WTC11 (cell line): ENCODE measurements around the gene LDLRAD3. TPM values are rescaled to one million over a fixed set of nuclear protein-coding genes. Genes with fewer than 3 reads are reported as not detected.
"Not testable (repeated sequence)": the region's sequence is repeated elsewhere in the genome, so short reads cannot be mapped to it uniquely, and the experiment has no call there.

Experiments used
- ATAC-seq: fragments of 200-7000 bp; cut with Tn5 transposase; 2 replicates; pipeline ENCODE4 v1.10.0; 2021; ENCODE audit warnings: mild to moderate bottlenecking, moderate library complexity
- CTCF ChIA-PET: fragments of 300-600 bp; sonication (Branson Sonifier 250); formaldehyde crosslinking; loops from one replicate; lab custom pipeline; 2021; ENCODE audit warnings: antibody characterized with exemption; lab: Charles Lee
- POLR2A ChIA-PET: fragments of 350-600 bp; sonication (Branson Sonifier 250); formaldehyde crosslinking; loops from one replicate; lab custom pipeline; 2021; ENCODE audit warnings: antibody characterized with exemption; lab: Charles Lee
- DNase-seq: peaks from one replicate; pipeline ENCODE4 v3.0.0; 2021; ENCODE audit warnings: low spot score
- H3K27ac Mint-ChIP-seq: 2 replicates; pipeline ENCODE4 v1.8.0; 2021; ENCODE audit warnings: mixed read lengths
- H3K27me3 Mint-ChIP-seq: 2 replicates; pipeline ENCODE4 v1.8.0; 2021; ENCODE audit warnings: low read depth, mild to moderate bottlenecking, moderate library complexity, mixed read lengths
- H3K36me3 Mint-ChIP-seq: 2 replicates; pipeline ENCODE4 v1.8.0; 2021; ENCODE audit warnings: mixed read lengths
- H3K4me1 Mint-ChIP-seq: 2 replicates; pipeline ENCODE4 v1.8.0; 2022; ENCODE audit warnings: mixed read lengths
- H3K4me3 Mint-ChIP-seq: 2 replicates; pipeline ENCODE4 v1.8.0; 2021; ENCODE audit warnings: mild to moderate bottlenecking, moderate library complexity, mixed read lengths
- H3K9me3 Mint-ChIP-seq: 2 replicates; pipeline ENCODE4 v1.8.0; 2021; ENCODE audit warnings: mixed read lengths
- NFE2L1 ChIP-seq: sonication (generic); formaldehyde crosslinking; IDR thresholded peaks from 2 replicates; pipeline ENCODE4 v1.8.1; 2023; ENCODE audit warnings: missing genetic modification reagents
- NR3C1 ChIP-seq: sonication (generic); formaldehyde crosslinking; conservative IDR thresholded peaks from 2 replicates; pipeline ENCODE4 v1.8.1; 2023; ENCODE audit warnings: low read depth, mild to moderate bottlenecking, missing genetic modification reagents
- RORB ChIP-seq: fragments of 250-450 bp; sonication (Bioruptor Pico); IDR thresholded peaks from 2 replicates; pipeline ENCODE4 v1.9.0; 2021; ENCODE audit warnings: mild to moderate bottlenecking
- SMAD3 ChIP-seq: sonication (generic); formaldehyde crosslinking; IDR thresholded peaks from 2 replicates; pipeline ENCODE4 v1.8.0; 2022; ENCODE audit warnings: missing genetic modification reagents, mild to moderate bottlenecking, borderline replicate concordance
- SOX15 ChIP-seq: fragments of 250-450 bp; sonication (Bioruptor Pico); IDR thresholded peaks from 2 replicates; pipeline ENCODE4 v1.9.0; 2021; ENCODE audit warnings: mild to moderate bottlenecking
- TCF7 ChIP-seq: sonication (generic); formaldehyde crosslinking; IDR thresholded peaks from 2 replicates; pipeline ENCODE4 v1.8.0; 2022; ENCODE audit warnings: mild to moderate bottlenecking, low read depth, missing genetic modification reagents, moderate library complexity
- USF1 ChIP-seq: sonication (generic); formaldehyde crosslinking; IDR thresholded peaks from 2 replicates; pipeline ENCODE4 v1.8.0; 2022; ENCODE audit warnings: mild to moderate bottlenecking, missing genetic modification reagents
- ZBTB21 ChIP-seq: sonication (generic); formaldehyde crosslinking; IDR thresholded peaks from 2 replicates; pipeline ENCODE4 v1.8.1; 2023; ENCODE audit warnings: mild to moderate bottlenecking, missing genetic modification reagents, borderline replicate concordance
- ZMAT4 ChIP-seq: fragments of 250-450 bp; sonication (Bioruptor Pico); IDR thresholded peaks from 2 replicates; pipeline ENCODE4 v1.9.0; 2021; ENCODE audit warnings: mild to moderate bottlenecking
- ZNF532 ChIP-seq: fragments of 250-450 bp; sonication (Bioruptor Pico); IDR thresholded peaks from 2 replicates; pipeline ENCODE4 v1.9.0; 2021; ENCODE audit warnings: mild to moderate bottlenecking, borderline replicate concordance
- total RNA-seq: library from RNA; stranded (reverse); gene quantifications from 3 replicates; pipeline ENCODE4 v1.2.3, GENCODE V29; 2021
- TF ChIP-seq, protein P1 (sequence below): fragments of 250-450 bp; sonication (Bioruptor Pico); IDR thresholded peaks from 2 replicates; pipeline ENCODE4 v1.8.0; 2021; ENCODE audit warnings: mild to moderate bottlenecking
- TF ChIP-seq, protein P2 (sequence below): sonication (generic); formaldehyde crosslinking; IDR thresholded peaks from 2 replicates; pipeline ENCODE4 v1.8.0; 2022; ENCODE audit warnings: mild to moderate bottlenecking, missing genetic modification reagents
- TF ChIP-seq, protein P3 (sequence below): fragments of 250-450 bp; sonication (Bioruptor Pico); IDR thresholded peaks from 2 replicates; pipeline ENCODE4 v1.9.0; 2021; ENCODE audit warnings: mild to moderate bottlenecking
- TF ChIP-seq, protein P4 (sequence below): sonication (generic); formaldehyde crosslinking; IDR thresholded peaks from 2 replicates; pipeline ENCODE4 v1.8.1; 2023; ENCODE audit warnings: mild to moderate bottlenecking, missing genetic modification reagents
- TF ChIP-seq, protein P5 (sequence below): sonication (generic); formaldehyde crosslinking; IDR thresholded peaks from 2 replicates; pipeline ENCODE4 v1.8.1; 2022; ENCODE audit warnings: mild to moderate bottlenecking, missing genetic modification reagents, moderate library complexity, borderline replicate concordance

Gene LDLRAD3
- total RNA-seq, 1 experiment from 2014 or later, result 14.5 TPM

DNA sequence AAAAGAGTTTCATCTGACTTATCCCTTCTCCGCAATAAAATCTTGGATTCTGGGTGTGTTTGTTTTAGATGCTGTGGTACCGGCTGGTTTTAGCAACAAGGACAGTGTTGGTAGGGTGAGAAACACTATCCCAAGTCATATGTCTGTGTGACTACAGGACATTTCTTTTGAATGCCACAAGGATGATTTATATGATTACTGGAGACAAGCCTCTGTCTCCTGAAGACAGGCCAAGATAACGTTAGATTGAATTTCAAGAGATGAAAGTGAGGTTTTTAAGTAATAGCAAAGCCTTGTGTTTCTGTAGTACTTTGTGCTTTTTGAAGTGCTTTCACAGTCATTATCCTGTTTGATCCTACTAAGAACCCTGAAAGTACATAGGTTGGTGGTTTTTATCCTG is 243.8 kb downstream of the LDLRAD3 start:
- H3K27me3 Mint-ChIP-seq, result no peaks in the 10 kb centered on the region
- ATAC-seq (no peak), DNase-seq (no peak)
- H3K4me1 Mint-ChIP-seq, result no peaks in the 10 kb centered on the region
- POLR2A ChIA-PET, result no interaction called here
- no peak overlapping the region for H3K4me3 Mint-ChIP-seq
- CTCF ChIA-PET, result no interaction called here
- TF ChIP-seq RORB (CRISPR knock-in tag), result no peak
- TF ChIP-seq SMAD3 (CRISPR knock-in tag), result no peak
- TF ChIP-seq, protein P1, sequence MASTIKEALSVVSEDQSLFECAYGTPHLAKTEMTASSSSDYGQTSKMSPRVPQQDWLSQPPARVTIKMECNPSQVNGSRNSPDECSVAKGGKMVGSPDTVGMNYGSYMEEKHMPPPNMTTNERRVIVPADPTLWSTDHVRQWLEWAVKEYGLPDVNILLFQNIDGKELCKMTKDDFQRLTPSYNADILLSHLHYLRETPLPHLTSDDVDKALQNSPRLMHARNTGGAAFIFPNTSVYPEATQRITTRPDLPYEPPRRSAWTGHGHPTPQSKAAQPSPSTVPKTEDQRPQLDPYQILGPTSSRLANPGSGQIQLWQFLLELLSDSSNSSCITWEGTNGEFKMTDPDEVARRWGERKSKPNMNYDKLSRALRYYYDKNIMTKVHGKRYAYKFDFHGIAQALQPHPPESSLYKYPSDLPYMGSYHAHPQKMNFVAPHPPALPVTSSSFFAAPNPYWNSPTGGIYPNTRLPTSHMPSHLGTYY (CRISPR knock-in tag), result no peak
- TF ChIP-seq NR3C1 (CRISPR knock-in tag), result no peak
- H3K27ac Mint-ChIP-seq, result no peak overlapping the region
- H3K36me3 Mint-ChIP-seq, result peaks cover 5% of the 10 kb centered on the region
- H3K9me3 Mint-ChIP-seq, result peaks cover 10% of the 10 kb centered on the region

- H3K27ac Mint-ChIP-seq, ATAC-seq, H3K36me3 Mint-ChIP-seq, H3K27me3 Mint-ChIP-seq, DNase-seq, H3K4me1 Mint-ChIP-seq, POLR2A ChIA-PET, H3K9me3 Mint-ChIP-seq, CTCF ChIA-PET, H3K4me3 Mint-ChIP-seq: not testable (repeated sequence)
Measured at GRCh38 chr11:36189735-36190134, 245.9 kb downstream of the LDLRAD3 start.

DNA sequence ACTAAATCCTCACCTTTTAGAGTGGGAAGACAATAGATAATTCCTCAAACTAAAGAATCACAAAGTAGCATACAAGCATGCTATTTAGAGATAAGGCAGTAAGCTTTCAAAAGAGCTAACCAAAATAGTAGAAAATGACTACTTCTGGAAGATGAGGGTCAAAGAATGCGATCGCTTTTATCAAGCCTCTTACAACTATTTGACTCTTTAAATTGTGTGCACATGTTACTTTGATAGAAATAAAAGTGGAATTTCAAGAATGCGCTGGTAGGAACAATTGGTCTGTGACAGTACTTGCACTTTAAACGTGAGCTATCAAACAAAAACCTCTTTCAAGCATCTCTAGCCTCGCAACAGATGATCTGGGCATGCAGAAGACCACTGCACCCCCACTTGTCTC is 248.1 kb downstream of the LDLRAD3 start:
- no peak for ATAC-seq

DNA sequence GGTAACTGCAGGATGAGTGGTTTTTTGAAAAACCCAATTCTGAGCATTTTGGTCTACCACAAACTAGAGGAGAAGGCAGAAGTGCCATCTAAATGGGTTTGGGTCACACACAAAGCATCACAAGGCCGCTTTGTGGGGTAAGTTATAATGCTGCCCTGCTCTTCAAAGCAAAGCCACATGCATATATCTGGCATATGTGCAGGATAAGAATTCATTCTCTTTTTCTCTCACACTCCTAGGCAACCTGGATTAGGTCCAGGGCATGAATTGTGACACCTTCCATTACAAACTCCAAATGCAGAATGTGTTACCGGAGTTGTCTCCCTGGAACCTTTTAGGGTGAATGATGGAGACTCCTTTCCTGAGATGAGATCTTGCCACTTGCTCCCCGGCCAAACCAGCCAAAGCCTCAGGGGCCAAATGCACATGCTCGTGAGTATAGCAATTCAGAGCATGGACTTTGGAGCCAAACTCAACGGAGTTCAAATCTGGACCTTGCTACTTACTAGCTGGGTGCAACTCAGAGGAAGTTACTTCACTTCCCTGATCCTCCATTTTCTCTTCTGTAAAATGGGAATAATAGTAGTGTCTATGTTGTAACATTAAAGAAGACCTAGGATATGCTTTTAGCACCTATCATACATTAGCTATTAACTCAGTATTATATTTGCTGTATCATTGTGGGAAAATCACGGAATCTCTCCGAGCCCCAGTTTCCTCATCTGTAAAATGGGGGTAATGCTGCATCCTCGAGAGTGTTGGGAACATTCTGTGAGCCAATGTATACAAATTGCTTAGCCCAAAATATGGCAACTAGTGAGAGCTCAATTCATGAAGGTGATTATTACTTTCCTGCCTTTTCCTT is 248.8 kb downstream of the LDLRAD3 start:
- H3K27ac Mint-ChIP-seq, result no peak overlapping the region; the same call in 1 of the 2 replicates
- TF ChIP-seq NFE2L1 (CRISPR knock-in tag), result no peak
- no peak for TF ChIP-seq ZMAT4 (CRISPR knock-in tag)
- TF ChIP-seq ZNF532 (CRISPR knock-in tag), result no peak
- TF ChIP-seq, protein P2, sequence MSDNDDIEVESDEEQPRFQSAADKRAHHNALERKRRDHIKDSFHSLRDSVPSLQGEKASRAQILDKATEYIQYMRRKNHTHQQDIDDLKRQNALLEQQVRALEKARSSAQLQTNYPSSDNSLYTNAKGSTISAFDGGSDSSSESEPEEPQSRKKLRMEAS (CRISPR knock-in tag), result no peak
- TF ChIP-seq, protein P3, sequence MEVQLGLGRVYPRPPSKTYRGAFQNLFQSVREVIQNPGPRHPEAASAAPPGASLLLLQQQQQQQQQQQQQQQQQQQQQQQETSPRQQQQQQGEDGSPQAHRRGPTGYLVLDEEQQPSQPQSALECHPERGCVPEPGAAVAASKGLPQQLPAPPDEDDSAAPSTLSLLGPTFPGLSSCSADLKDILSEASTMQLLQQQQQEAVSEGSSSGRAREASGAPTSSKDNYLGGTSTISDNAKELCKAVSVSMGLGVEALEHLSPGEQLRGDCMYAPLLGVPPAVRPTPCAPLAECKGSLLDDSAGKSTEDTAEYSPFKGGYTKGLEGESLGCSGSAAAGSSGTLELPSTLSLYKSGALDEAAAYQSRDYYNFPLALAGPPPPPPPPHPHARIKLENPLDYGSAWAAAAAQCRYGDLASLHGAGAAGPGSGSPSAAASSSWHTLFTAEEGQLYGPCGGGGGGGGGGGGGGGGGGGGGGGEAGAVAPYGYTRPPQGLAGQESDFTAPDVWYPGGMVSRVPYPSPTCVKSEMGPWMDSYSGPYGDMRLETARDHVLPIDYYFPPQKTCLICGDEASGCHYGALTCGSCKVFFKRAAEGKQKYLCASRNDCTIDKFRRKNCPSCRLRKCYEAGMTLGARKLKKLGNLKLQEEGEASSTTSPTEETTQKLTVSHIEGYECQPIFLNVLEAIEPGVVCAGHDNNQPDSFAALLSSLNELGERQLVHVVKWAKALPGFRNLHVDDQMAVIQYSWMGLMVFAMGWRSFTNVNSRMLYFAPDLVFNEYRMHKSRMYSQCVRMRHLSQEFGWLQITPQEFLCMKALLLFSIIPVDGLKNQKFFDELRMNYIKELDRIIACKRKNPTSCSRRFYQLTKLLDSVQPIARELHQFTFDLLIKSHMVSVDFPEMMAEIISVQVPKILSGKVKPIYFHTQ (CRISPR knock-in tag), result no peak
- TF ChIP-seq USF1 (CRISPR knock-in tag), result no peak

More for the DNA sequence above, 248.1 kb downstream of the LDLRAD3 start:
- no peaks in the 10 kb centered on the region for H3K27me3 Mint-ChIP-seq
- no peak overlapping the region for H3K27ac Mint-ChIP-seq
- peaks cover 10% of the 10 kb centered on the region for H3K9me3 Mint-ChIP-seq
- TF ChIP-seq, protein P4, sequence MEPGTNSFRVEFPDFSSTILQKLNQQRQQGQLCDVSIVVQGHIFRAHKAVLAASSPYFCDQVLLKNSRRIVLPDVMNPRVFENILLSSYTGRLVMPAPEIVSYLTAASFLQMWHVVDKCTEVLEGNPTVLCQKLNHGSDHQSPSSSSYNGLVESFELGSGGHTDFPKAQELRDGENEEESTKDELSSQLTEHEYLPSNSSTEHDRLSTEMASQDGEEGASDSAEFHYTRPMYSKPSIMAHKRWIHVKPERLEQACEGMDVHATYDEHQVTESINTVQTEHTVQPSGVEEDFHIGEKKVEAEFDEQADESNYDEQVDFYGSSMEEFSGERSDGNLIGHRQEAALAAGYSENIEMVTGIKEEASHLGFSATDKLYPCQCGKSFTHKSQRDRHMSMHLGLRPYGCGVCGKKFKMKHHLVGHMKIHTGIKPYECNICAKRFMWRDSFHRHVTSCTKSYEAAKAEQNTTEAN (CRISPR knock-in tag), result no peak
- TF ChIP-seq TCF7 (CRISPR knock-in tag) (no peak), SOX15 (CRISPR knock-in tag) (no peak), ZBTB21 (CRISPR knock-in tag) (no peak)
- TF ChIP-seq, protein P5, sequence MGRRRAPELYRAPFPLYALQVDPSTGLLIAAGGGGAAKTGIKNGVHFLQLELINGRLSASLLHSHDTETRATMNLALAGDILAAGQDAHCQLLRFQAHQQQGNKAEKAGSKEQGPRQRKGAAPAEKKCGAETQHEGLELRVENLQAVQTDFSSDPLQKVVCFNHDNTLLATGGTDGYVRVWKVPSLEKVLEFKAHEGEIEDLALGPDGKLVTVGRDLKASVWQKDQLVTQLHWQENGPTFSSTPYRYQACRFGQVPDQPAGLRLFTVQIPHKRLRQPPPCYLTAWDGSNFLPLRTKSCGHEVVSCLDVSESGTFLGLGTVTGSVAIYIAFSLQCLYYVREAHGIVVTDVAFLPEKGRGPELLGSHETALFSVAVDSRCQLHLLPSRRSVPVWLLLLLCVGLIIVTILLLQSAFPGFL (CRISPR knock-in tag), result no peak
- TF ChIP-seq, all 79 proteins: peak for 0
- H3K4me3 Mint-ChIP-seq, result no peak overlapping the region
- CTCF ChIA-PET, result interaction anchor here (0.9 to 2.3 kb wide), 4 partner anchors 19 to 74 kb away, joined by 3 to 5 read pairs (median 4); no protein-coding TSS in a partner anchor
- POLR2A ChIA-PET, result no interaction called here
- no peak for DNase-seq
- peaks cover 5% of the 10 kb centered on the region for H3K36me3 Mint-ChIP-seq
- H3K4me1 Mint-ChIP-seq, result peaks cover 24% of the 10 kb centered on the region

More for the DNA sequence above, 248.8 kb downstream of the LDLRAD3 start:
- Mint-ChIP-seq H3K27me3 (no peaks in the 10 kb centered on the region), H3K36me3 (peaks cover 5% of the 10 kb centered on the region), H3K9me3 (peaks cover 10% of the 10 kb centered on the region), H3K4me1 (peaks cover 24% of the 10 kb centered on the region), H3K4me3 (no peak overlapping the region)
- DNase-seq, result no peak
- ChIA-PET POLR2A (no interaction called here), CTCF (interaction anchor here (1.2 to 2.3 kb wide), 3 partner anchors 18 to 73 kb away, joined by 3 to 5 read pairs (median 5); no protein-coding TSS in a partner anchor)
- ATAC-seq, result no peak
